ENCODE measurements around the gene TSHZ3.

DNA sequence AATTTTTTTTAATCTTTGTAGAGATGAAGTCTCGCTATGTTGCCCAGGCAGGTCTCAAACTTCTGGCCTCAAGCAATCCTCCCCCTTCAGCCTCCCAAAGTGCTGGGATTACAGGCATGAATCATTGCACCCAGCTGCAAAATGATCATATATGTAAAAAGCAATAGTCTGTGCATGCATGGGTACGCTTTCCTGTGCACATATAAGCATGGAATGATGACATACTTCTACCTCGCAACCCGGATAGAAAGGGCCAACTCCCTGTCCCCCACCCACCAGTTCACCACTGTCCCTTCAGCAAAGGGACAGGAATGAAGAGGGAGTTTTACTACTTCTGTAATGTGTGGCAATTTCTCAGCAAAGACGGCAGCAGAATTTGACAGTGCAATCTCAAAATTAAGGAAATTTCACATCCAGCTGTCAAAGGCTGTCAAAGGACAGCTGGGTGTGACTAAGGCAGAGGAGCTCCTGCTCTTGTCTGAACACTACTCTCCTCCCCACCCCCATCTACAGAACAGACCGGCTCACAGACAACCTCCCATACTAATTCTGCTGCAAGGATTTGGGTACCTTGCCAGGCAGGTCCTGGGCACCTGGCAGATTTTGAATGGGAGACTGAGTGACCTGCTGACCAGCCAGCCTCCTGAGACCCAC lies 95.6 kb downstream of the TSHZ3 start:
- TF ChIP-seq, protein P1, sequence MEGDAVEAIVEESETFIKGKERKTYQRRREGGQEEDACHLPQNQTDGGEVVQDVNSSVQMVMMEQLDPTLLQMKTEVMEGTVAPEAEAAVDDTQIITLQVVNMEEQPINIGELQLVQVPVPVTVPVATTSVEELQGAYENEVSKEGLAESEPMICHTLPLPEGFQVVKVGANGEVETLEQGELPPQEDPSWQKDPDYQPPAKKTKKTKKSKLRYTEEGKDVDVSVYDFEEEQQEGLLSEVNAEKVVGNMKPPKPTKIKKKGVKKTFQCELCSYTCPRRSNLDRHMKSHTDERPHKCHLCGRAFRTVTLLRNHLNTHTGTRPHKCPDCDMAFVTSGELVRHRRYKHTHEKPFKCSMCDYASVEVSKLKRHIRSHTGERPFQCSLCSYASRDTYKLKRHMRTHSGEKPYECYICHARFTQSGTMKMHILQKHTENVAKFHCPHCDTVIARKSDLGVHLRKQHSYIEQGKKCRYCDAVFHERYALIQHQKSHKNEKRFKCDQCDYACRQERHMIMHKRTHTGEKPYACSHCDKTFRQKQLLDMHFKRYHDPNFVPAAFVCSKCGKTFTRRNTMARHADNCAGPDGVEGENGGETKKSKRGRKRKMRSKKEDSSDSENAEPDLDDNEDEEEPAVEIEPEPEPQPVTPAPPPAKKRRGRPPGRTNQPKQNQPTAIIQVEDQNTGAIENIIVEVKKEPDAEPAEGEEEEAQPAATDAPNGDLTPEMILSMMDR (IDR thresholded peaks at IDR 0.05) = no peak
- TF ChIP-seq POLR2AphosphoS5 (IDR thresholded peaks at IDR 0.05) (no peak), EP300 (IDR thresholded peaks at IDR 0.05) (no peak)

Measured in stomach (tissue), 4 donors.